HL-60 (cell line): ENCODE measurements around the gene KLHL5.

ENCODE experiments used
- GABPA ChIP-seq: IDR thresholded peaks from 2 replicates; pipeline ENCODE4 v1.6.1; 2012; ENCODE audit warnings: low read depth
- POLR2AphosphoS5 ChIP-seq: IDR thresholded peaks from 2 replicates; pipeline ENCODE4 v1.6.1; 2012; ENCODE audit warnings: low read depth
- REST ChIP-seq: IDR thresholded peaks from 2 replicates; pipeline ENCODE4 v1.6.1; 2012; ENCODE audit warnings: low read depth; ENCODE audit not compliant: insufficient replicate concordance
- SPI1 ChIP-seq: IDR thresholded peaks from 2 replicates; pipeline ENCODE4 v1.6.1; 2012; ENCODE audit warnings: low read depth, mild to moderate bottlenecking, borderline replicate concordance
- TF ChIP-seq, protein P1 (sequence below): IDR thresholded peaks from one replicate; pipeline ENCODE4 v1.5.1; 2011; ENCODE audit warnings: low read length, control low read depth, inconsistent platforms; ENCODE audit not compliant: insufficient read depth

GRCh38 chr4:39124885-39125599 lies 63.0 kb downstream of the KLHL5 start:
- TF ChIP-seq, protein P1, sequence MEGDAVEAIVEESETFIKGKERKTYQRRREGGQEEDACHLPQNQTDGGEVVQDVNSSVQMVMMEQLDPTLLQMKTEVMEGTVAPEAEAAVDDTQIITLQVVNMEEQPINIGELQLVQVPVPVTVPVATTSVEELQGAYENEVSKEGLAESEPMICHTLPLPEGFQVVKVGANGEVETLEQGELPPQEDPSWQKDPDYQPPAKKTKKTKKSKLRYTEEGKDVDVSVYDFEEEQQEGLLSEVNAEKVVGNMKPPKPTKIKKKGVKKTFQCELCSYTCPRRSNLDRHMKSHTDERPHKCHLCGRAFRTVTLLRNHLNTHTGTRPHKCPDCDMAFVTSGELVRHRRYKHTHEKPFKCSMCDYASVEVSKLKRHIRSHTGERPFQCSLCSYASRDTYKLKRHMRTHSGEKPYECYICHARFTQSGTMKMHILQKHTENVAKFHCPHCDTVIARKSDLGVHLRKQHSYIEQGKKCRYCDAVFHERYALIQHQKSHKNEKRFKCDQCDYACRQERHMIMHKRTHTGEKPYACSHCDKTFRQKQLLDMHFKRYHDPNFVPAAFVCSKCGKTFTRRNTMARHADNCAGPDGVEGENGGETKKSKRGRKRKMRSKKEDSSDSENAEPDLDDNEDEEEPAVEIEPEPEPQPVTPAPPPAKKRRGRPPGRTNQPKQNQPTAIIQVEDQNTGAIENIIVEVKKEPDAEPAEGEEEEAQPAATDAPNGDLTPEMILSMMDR, result no peak
- TF ChIP-seq POLR2AphosphoS5 (no peak), GABPA (no peak), REST (no peak), SPI1 (no peak)
